ENCODE measurements around the gene CYBA.

CYBA gene

GRCh38 chr16:88619859-88620815, 30.7 kb downstream of the CYBA start:
- peak overlapping the region; percentile 97 to 98 for H3K27ac Mint-ChIP-seq
- DNase-seq (peak; percentile 82 to 85 (median 83)), ATAC-seq (replicated peaks) (peak; percentile 86)
- no peaks in the 10 kb centered on the region for H3K9me3 Mint-ChIP-seq
- H3K27me3 Mint-ChIP-seq = no peaks in the 10 kb centered on the region
- H3K36me3 Mint-ChIP-seq (ENCODE audit: insufficient read depth) = peaks cover 74% of the 10 kb centered on the region
- H3K4me1 Mint-ChIP-seq (ENCODE audit: low read depth in 2 of 2) = peaks cover 35% of the 10 kb centered on the region in 2 donors
- peak overlapping the region; percentile 54 to 73 for H3K4me3 Mint-ChIP-seq

- DNase-seq (no peak), ATAC-seq (replicated peaks) (no peak)
- peaks cover 69% of the 10 kb centered on the region for H3K36me3 Mint-ChIP-seq (ENCODE audit: insufficient read depth)
- no peaks in the 10 kb centered on the region for H3K9me3 Mint-ChIP-seq
- peak overlapping the region; percentile 97 to 98 for H3K27ac Mint-ChIP-seq
- no peaks in the 10 kb centered on the region for H3K27me3 Mint-ChIP-seq
- H3K4me1 Mint-ChIP-seq (ENCODE audit: low read depth in 2 of 2) = peaks cover 38 to 40% of the 10 kb centered on the region in 2 donors
- H3K4me3 Mint-ChIP-seq = peak overlapping the region; percentile 54 to 73
Observed at GRCh38 chr16:88618956-88619667, 31.7 kb downstream of the CYBA start.

- Mint-ChIP-seq H3K27ac (peak overlapping the region; percentile 97 to 98), H3K4me1 (ENCODE audit: low read depth in 2 of 2) (peaks cover 37 to 46% of the 10 kb centered on the region in 2 donors), H3K9me3 (no peaks in the 10 kb centered on the region), H3K4me3 (peak overlapping the region; percentile 30 to 73), H3K27me3 (no peaks in the 10 kb centered on the region), H3K36me3 (ENCODE audit: insufficient read depth) (peaks cover 69% of the 10 kb centered on the region)
- DNase-seq (no peak), ATAC-seq (replicated peaks) (no peak)
Observed at GRCh38 chr16:88618182-88618955, 32.5 kb downstream of the CYBA start.

- Mint-ChIP-seq H3K27ac (peak overlapping the region; percentile 97 to 98), H3K4me3 (peak overlapping the region; percentile 30 to 73), H3K27me3 (no peaks in the 10 kb centered on the region), H3K4me1 (ENCODE audit: low read depth in 2 of 2) (peaks cover 35 to 51% of the 10 kb centered on the region in 2 donors), H3K9me3 (no peaks in the 10 kb centered on the region), H3K36me3 (ENCODE audit: insufficient read depth) (peaks cover 67% of the 10 kb centered on the region)
- ATAC-seq (replicated peaks) (no peak), DNase-seq (no peak)
Observed at GRCh38 chr16:88617268-88618031, 33.4 kb downstream of the CYBA start.

DNA sequence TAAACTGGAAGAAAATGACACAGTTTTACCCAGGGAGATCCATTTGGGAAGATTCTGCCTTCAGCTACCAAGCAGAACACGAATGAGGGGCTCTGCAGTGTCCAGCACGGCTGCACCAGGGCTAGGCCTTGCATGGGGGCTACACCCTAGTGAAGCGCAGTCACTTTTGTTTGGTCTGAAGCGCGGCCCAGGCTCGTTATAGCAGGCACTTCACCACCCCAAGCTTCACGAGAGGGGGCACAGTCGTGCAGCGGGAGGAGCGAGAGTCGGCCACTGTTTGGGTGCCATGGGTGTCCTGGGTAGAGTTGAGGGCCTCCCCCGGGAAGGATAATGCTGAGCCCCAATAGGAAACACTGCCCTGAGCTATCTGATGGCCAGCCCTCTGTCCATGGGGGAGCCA, 34.1 kb downstream of the CYBA start:
- H3K27ac Mint-ChIP-seq = peak overlapping the region; percentile 97 to 98
- peaks cover 34 to 51% of the 10 kb centered on the region in 2 donors for H3K4me1 Mint-ChIP-seq (ENCODE audit: low read depth in 2 of 2)
- no peaks in the 10 kb centered on the region for H3K27me3 Mint-ChIP-seq
- no peaks in the 10 kb centered on the region for H3K9me3 Mint-ChIP-seq
- H3K36me3 Mint-ChIP-seq (ENCODE audit: insufficient read depth) = peaks cover 67% of the 10 kb centered on the region
- H3K4me3 Mint-ChIP-seq = no peak overlapping the region
- ATAC-seq (replicated peaks) (no peak), DNase-seq (no peak)

GRCh38 chr16:88616320-88616719, 34.5 kb downstream of the CYBA start:
- Mint-ChIP-seq H3K27ac (peak overlapping the region; percentile 97 to 98), H3K4me1 (ENCODE audit: low read depth in 2 of 2) (peaks cover 34 to 48% of the 10 kb centered on the region in 2 donors), H3K9me3 (no peaks in the 10 kb centered on the region), H3K27me3 (no peaks in the 10 kb centered on the region), H3K4me3 (no peak overlapping the region), H3K36me3 (ENCODE audit: insufficient read depth) (peaks cover 67% of the 10 kb centered on the region)
- DNase-seq = no peak
- no peak for ATAC-seq (replicated peaks)

DNA sequence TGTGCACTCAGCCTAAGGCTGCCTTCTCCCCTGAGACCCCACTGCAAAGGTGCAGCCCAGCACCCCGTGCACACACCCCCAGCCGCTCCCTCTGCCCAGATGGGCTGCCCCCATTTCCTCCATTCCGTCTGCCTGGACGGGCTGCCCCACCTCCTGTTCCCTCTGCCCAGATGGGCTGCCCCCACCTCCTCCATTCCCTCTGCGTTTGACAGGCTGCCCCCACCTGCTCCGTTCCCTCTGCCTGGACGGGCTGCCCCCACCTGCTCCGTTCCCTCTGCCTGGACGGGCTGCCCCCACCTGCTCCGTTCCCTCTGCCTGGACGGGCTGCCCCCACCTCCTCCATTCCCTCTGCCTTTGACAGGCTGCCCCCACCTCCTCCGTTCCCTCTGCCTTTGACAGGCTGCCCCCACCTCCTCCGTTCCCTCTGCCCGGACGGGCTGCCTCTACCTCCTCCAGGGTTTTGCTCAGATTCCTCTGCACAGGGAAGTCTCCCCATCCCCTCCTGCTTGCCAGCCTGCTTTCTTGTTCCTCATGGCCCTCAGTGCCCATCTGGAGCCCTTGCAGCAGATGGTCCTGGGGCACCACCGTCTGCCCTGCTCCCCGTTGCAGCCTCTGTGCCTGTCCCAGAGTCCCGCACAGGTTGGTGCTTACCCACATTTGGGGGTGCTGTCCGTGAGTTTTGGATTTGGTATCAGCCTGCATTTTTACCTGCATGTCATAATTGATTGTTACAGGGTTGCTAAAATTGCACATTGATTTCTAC, 35.9 kb downstream of the CYBA start:
- H3K4me1 Mint-ChIP-seq (ENCODE audit: low read depth in 2 of 2) = peaks cover 28 to 42% of the 10 kb centered on the region in 2 donors

GRCh38 chr16:88613911-88614817, 36.7 kb downstream of the CYBA start:
- Mint-ChIP-seq H3K4me3 (no peak overlapping the region), H3K27me3 (no peaks in the 10 kb centered on the region), H3K9me3 (no peaks in the 10 kb centered on the region), H3K27ac (peak overlapping the region; percentile 36 to 98), H3K36me3 (ENCODE audit: insufficient read depth) (peaks cover 63% of the 10 kb centered on the region), H3K4me1 (ENCODE audit: low read depth in 2 of 2) (peaks cover 20 to 34% of the 10 kb centered on the region in 2 donors)
- no peak for ATAC-seq (replicated peaks)
- DNase-seq = no peak

More for the DNA sequence above, 35.9 kb downstream of the CYBA start:
- no peaks in the 10 kb centered on the region for H3K27me3 Mint-ChIP-seq
- peaks cover 63% of the 10 kb centered on the region for H3K36me3 Mint-ChIP-seq (ENCODE audit: insufficient read depth)
- ATAC-seq (replicated peaks) (no peak), DNase-seq (no peak)
- H3K4me3 Mint-ChIP-seq = no peak overlapping the region
- H3K9me3 Mint-ChIP-seq = no peaks in the 10 kb centered on the region
- peak overlapping the region; percentile 93 to 98 for H3K27ac Mint-ChIP-seq

- peak overlapping the region; percentile 36 to 49 for H3K27ac Mint-ChIP-seq
- H3K36me3 Mint-ChIP-seq (ENCODE audit: insufficient read depth) = peaks cover 58% of the 10 kb centered on the region
Observed at GRCh38 chr16:88613293-88613692, 37.6 kb downstream of the CYBA start.

GRCh38 chr16:88610909-88611812, 39.7 kb downstream of the CYBA start:
- ATAC-seq (replicated peaks) = no peak
- Mint-ChIP-seq H3K4me3 (no peak overlapping the region), H3K9me3 (no peaks in the 10 kb centered on the region), H3K27ac (peak overlapping the region in 1 of 2 donors; percentile 62), H3K27me3 (no peaks in the 10 kb centered on the region), H3K36me3 (ENCODE audit: insufficient read depth) (peaks cover 67% of the 10 kb centered on the region), H3K4me1 (ENCODE audit: low read depth in 2 of 2) (peaks cover 19 to 30% of the 10 kb centered on the region in 2 donors)
- no peak for DNase-seq

More at GRCh38 chr16:88613293-88613692, 37.6 kb downstream of the CYBA start:
- ATAC-seq (replicated peaks) = no peak
- no peak for DNase-seq
- no peaks in the 10 kb centered on the region for H3K27me3 Mint-ChIP-seq
- H3K4me1 Mint-ChIP-seq (ENCODE audit: low read depth in 2 of 2) = peaks cover 16 to 30% of the 10 kb centered on the region in 2 donors
- no peak overlapping the region for H3K4me3 Mint-ChIP-seq
- H3K9me3 Mint-ChIP-seq = no peaks in the 10 kb centered on the region

Data from effector memory CD8-positive, alpha-beta T cell (primary cell).